ENCODE measurements around the gene NFXL1.
A peak's percentile ranks its signal among the peaks of the same experiment; 100 is the strongest.
"Not testable (repeated sequence)": the region's sequence is repeated elsewhere in the genome, so short reads cannot be mapped to it uniquely, and the experiment has no call there.

The NFXL1 gene

GRCh38 chr4:47922436-47923260 is 8.3 kb upstream of the NFXL1 start:
- H3K27ac Mint-ChIP-seq; DNase-seq; H3K9me3 Mint-ChIP-seq; H3K36me3 Mint-ChIP-seq (ENCODE audit: insufficient read depth); ATAC-seq (replicated peaks); H3K4me3 Mint-ChIP-seq; H3K4me1 Mint-ChIP-seq (ENCODE audit: low read depth in 2 of 2): not testable (repeated sequence)
- peaks cover 19 to 38% of the 10 kb centered on the region in 2 donors for H3K27me3 Mint-ChIP-seq

GRCh38 chr4:47917163-47917562 is 2.8 kb upstream of the NFXL1 start:
- not testable (repeated sequence) for H3K27me3 Mint-ChIP-seq; DNase-seq; H3K9me3 Mint-ChIP-seq; ATAC-seq (replicated peaks); H3K27ac Mint-ChIP-seq; H3K4me3 Mint-ChIP-seq
- H3K4me1 Mint-ChIP-seq (ENCODE audit: low read depth in 2 of 2), result peaks cover 16 to 21% of the 10 kb centered on the region in 2 donors
- peaks cover 11% of the 10 kb centered on the region for H3K36me3 Mint-ChIP-seq (ENCODE audit: insufficient read depth)

GRCh38 chr4:47915378-47915777 is 995 bp upstream of the NFXL1 start:
- H3K9me3 Mint-ChIP-seq, result no peaks in the 10 kb centered on the region
- H3K4me1 Mint-ChIP-seq (ENCODE audit: low read depth in 2 of 2), result peaks cover 18 to 24% of the 10 kb centered on the region in 2 donors
- no peak for ATAC-seq (replicated peaks)
- no peak overlapping the region for H3K27ac Mint-ChIP-seq
- no peak for DNase-seq
- H3K4me3 Mint-ChIP-seq, result peak overlapping the region; percentile 90 to 94
- peaks cover 14% of the 10 kb centered on the region for H3K36me3 Mint-ChIP-seq (ENCODE audit: insufficient read depth)
- no peaks in the 10 kb centered on the region for H3K27me3 Mint-ChIP-seq

- H3K9me3 Mint-ChIP-seq, result no peaks in the 10 kb centered on the region
- peaks cover 18% of the 10 kb centered on the region for H3K36me3 Mint-ChIP-seq (ENCODE audit: insufficient read depth)
- no peak for ATAC-seq (replicated peaks)
- H3K27me3 Mint-ChIP-seq, result no peaks in the 10 kb centered on the region
- peak overlapping the region; percentile 93 to 97 for H3K27ac Mint-ChIP-seq
- H3K4me1 Mint-ChIP-seq (ENCODE audit: low read depth in 2 of 2), result peaks cover 18 to 24% of the 10 kb centered on the region in 2 donors
- H3K4me3 Mint-ChIP-seq, result peak overlapping the region; percentile 90 to 94
- DNase-seq, result no peak
These were observed 499 bp upstream of the NFXL1 start for GRCh38 chr4:47914926-47915237.

- Mint-ChIP-seq H3K9me3 (no peaks in the 10 kb centered on the region), H3K4me1 (ENCODE audit: low read depth in 2 of 2) (peaks cover 18 to 24% of the 10 kb centered on the region in 2 donors), H3K36me3 (ENCODE audit: insufficient read depth) (peaks cover 20% of the 10 kb centered on the region), H3K27me3 (no peaks in the 10 kb centered on the region), H3K27ac (peak overlapping the region; percentile 93 to 97), H3K4me3 (peak overlapping the region; percentile 90 to 94)
- peak; percentile 11 for ATAC-seq (replicated peaks)
- DNase-seq, result peak in 2 of 3 experiments; percentile 6 to 14
These were observed 543 bp downstream of the NFXL1 start for GRCh38 chr4:47913861-47914219.

- ATAC-seq (replicated peaks) (no peak), DNase-seq (peak in 1 of 3 experiments; percentile 3)
- Mint-ChIP-seq H3K27ac (peak overlapping the region; percentile 93 to 97), H3K36me3 (ENCODE audit: insufficient read depth) (peaks cover 25% of the 10 kb centered on the region), H3K4me3 (peak overlapping the region; percentile 90 to 94), H3K9me3 (no peaks in the 10 kb centered on the region), H3K4me1 (ENCODE audit: low read depth in 2 of 2) (peaks cover 19 to 26% of the 10 kb centered on the region in 2 donors), H3K27me3 (no peaks in the 10 kb centered on the region)
These were observed 1.1 kb downstream of the NFXL1 start for GRCh38 chr4:47913330-47913729.

GRCh38 chr4:47907089-47907646 is 7.2 kb downstream of the NFXL1 start:
- Mint-ChIP-seq H3K9me3 (no peaks in the 10 kb centered on the region), H3K27ac (no peak overlapping the region)

GRCh38 chr4:47899639-47900038 is 14.7 kb downstream of the NFXL1 start:
- H3K27ac Mint-ChIP-seq, result no peak overlapping the region
- ATAC-seq (replicated peaks), result no peak
- no peaks in the 10 kb centered on the region for H3K9me3 Mint-ChIP-seq
- no peak overlapping the region for H3K4me3 Mint-ChIP-seq
- H3K27me3 Mint-ChIP-seq, result no peaks in the 10 kb centered on the region
- H3K4me1 Mint-ChIP-seq (ENCODE audit: low read depth in 2 of 2), result no peaks in the 10 kb centered on the region
- H3K36me3 Mint-ChIP-seq (ENCODE audit: insufficient read depth), result peaks cover 71% of the 10 kb centered on the region
- no peak for DNase-seq

More at GRCh38 chr4:47907089-47907646, 7.2 kb downstream of the NFXL1 start:
- Mint-ChIP-seq H3K36me3 (ENCODE audit: insufficient read depth) (peaks cover 38% of the 10 kb centered on the region), H3K27me3 (no peaks in the 10 kb centered on the region), H3K4me3 (no peak overlapping the region), H3K4me1 (ENCODE audit: low read depth in 2 of 2) (peaks cover 9 to 17% of the 10 kb centered on the region in 2 donors)
- DNase-seq (no peak), ATAC-seq (replicated peaks) (no peak)

- no peaks in the 10 kb centered on the region for H3K27me3 Mint-ChIP-seq
- peak overlapping the region in 1 of 2 donors; percentile 7 for H3K27ac Mint-ChIP-seq
- no peak for DNase-seq
- no peak for ATAC-seq (replicated peaks)
- peaks cover 73% of the 10 kb centered on the region for H3K36me3 Mint-ChIP-seq (ENCODE audit: insufficient read depth)
- peaks cover 0 to 3% of the 10 kb centered on the region in 2 donors for H3K4me1 Mint-ChIP-seq (ENCODE audit: low read depth in 2 of 2)
- H3K4me3 Mint-ChIP-seq, result no peak overlapping the region
- no peaks in the 10 kb centered on the region for H3K9me3 Mint-ChIP-seq
These were observed 22.5 kb downstream of the NFXL1 start for GRCh38 chr4:47891928-47892327.

- peaks cover 1 to 3% of the 10 kb centered on the region in 2 donors for H3K4me1 Mint-ChIP-seq (ENCODE audit: low read depth in 2 of 2)
- DNase-seq (no peak), ATAC-seq (replicated peaks) (no peak)
- no peak overlapping the region for H3K4me3 Mint-ChIP-seq
- no peak overlapping the region for H3K27ac Mint-ChIP-seq
- no peaks in the 10 kb centered on the region for H3K27me3 Mint-ChIP-seq
- peaks cover 53% of the 10 kb centered on the region for H3K36me3 Mint-ChIP-seq (ENCODE audit: insufficient read depth)
- no peaks in the 10 kb centered on the region for H3K9me3 Mint-ChIP-seq
These were observed 32.2 kb downstream of the NFXL1 start for GRCh38 chr4:47882228-47882627.

GRCh38 chr4:47879458-47879857 is 34.9 kb downstream of the NFXL1 start:
- no peaks in the 10 kb centered on the region for H3K27me3 Mint-ChIP-seq
- H3K4me3 Mint-ChIP-seq, result no peak overlapping the region
- ATAC-seq (replicated peaks) (no peak), DNase-seq (no peak)
- peaks cover 1 to 3% of the 10 kb centered on the region in 2 donors for H3K4me1 Mint-ChIP-seq (ENCODE audit: low read depth in 2 of 2)
- H3K9me3 Mint-ChIP-seq, result no peaks in the 10 kb centered on the region
- peaks cover 46% of the 10 kb centered on the region for H3K36me3 Mint-ChIP-seq (ENCODE audit: insufficient read depth)
- peak overlapping the region in 1 of 2 donors; percentile 54 for H3K27ac Mint-ChIP-seq

- Mint-ChIP-seq H3K4me3 (no peak overlapping the region), H3K9me3 (no peaks in the 10 kb centered on the region), H3K4me1 (ENCODE audit: low read depth in 2 of 2) (peaks cover 5 to 10% of the 10 kb centered on the region in 2 donors), H3K27ac (no peak overlapping the region), H3K27me3 (no peaks in the 10 kb centered on the region), H3K36me3 (ENCODE audit: insufficient read depth) (peaks cover 37% of the 10 kb centered on the region)
- ATAC-seq (replicated peaks) (no peak), DNase-seq (no peak)
These were observed 37.4 kb downstream of the NFXL1 start for GRCh38 chr4:47876784-47877546.

GRCh38 chr4:47876310-47876709 is 38.1 kb downstream of the NFXL1 start:
- no peak overlapping the region for H3K4me3 Mint-ChIP-seq
- no peaks in the 10 kb centered on the region for H3K9me3 Mint-ChIP-seq
- DNase-seq, result no peak
- no peaks in the 10 kb centered on the region for H3K27me3 Mint-ChIP-seq
- H3K4me1 Mint-ChIP-seq (ENCODE audit: low read depth in 2 of 2), result peaks cover 5 to 10% of the 10 kb centered on the region in 2 donors
- H3K36me3 Mint-ChIP-seq (ENCODE audit: insufficient read depth), result peaks cover 34% of the 10 kb centered on the region
- no peak for ATAC-seq (replicated peaks)
- no peak overlapping the region for H3K27ac Mint-ChIP-seq
